GM11168 (cell line): ENCODE results near the gene NTRK1.

ENCODE experiments used
- in situ Hi-C: fragments of 300-500 bp; cut with MboI; formaldehyde crosslinking; loops from one replicate; pipeline ENCODE4 v1.12.0; 2022; ENCODE audit warnings: low sequenced_read_pairs; ENCODE audit not compliant: unreplicated experiment

NTRK1 gene

GRCh38 chr1:156860628-156861423 is at the start of gene NTRK1:
Gene NTRK1 (plus strand): TSS chr1:156860865. CDS start chr1:156860935, 70 bp downstream.
- in situ Hi-C loops: no loop called here

GRCh38 chr1:156811168-156811567 is 49.5 kb upstream of the NTRK1 start:
- in situ Hi-C loops: no loop called here

- in situ Hi-C loops: no loop called here
Observed at GRCh38 chr1:156812293-156812990, 48.2 kb upstream of the NTRK1 start.

- in situ Hi-C loops: no loop called here
Observed at GRCh38 chr1:156813298-156813697, 47.4 kb upstream of the NTRK1 start.

- in situ Hi-C loops: no loop called here
Observed at GRCh38 chr1:156813750-156814570, 46.7 kb upstream of the NTRK1 start.

- in situ Hi-C loops: no loop called here
Observed at GRCh38 chr1:156814571-156815260, 45.9 kb upstream of the NTRK1 start.

- in situ Hi-C loops: no loop called here
Observed at GRCh38 chr1:156815307-156815826, 45.3 kb upstream of the NTRK1 start.

- in situ Hi-C loops: no loop called here
Observed at GRCh38 chr1:156815961-156816422, 44.7 kb upstream of the NTRK1 start.

- in situ Hi-C loops: no loop called here
Observed at GRCh38 chr1:156816561-156817328, 43.9 kb upstream of the NTRK1 start, which contains the start of gene SH2D2A. Gene SH2D2A (minus strand): TSS chr1:156816848. CDS start chr1:156816708, 140 bp downstream.

- in situ Hi-C loops: no loop called here
Observed at GRCh38 chr1:156821801-156822200, 38.9 kb upstream of the NTRK1 start.

- in situ Hi-C loops: no loop called here
Observed at GRCh38 chr1:156822680-156823079, 38.0 kb upstream of the NTRK1 start.

- in situ Hi-C loops: no loop called here
Observed at GRCh38 chr1:156823210-156823790, 37.4 kb upstream of the NTRK1 start.

- in situ Hi-C loops: no loop called here
Observed at GRCh38 chr1:156826630-156827029, 34.0 kb upstream of the NTRK1 start.

GRCh38 chr1:156828400-156829124 is 32.1 kb upstream of the NTRK1 start:
- in situ Hi-C loops: no loop called here

GRCh38 chr1:156832434-156832833 is 28.2 kb upstream of the NTRK1 start:
- in situ Hi-C loops: no loop called here

- in situ Hi-C loops: no loop called here
Observed at GRCh38 chr1:156833603-156834002, 27.1 kb upstream of the NTRK1 start.

- in situ Hi-C loops: no loop called here
Observed at GRCh38 chr1:156834322-156834721, 26.3 kb upstream of the NTRK1 start.

GRCh38 chr1:156836041-156836654 is 24.5 kb upstream of the NTRK1 start:
- in situ Hi-C loops: no loop called here
